Chondrocyte (in vitro differentiated cells): ENCODE data around the gene EPN2. TPM values are rescaled to one million over a fixed set of nuclear protein-coding genes. Genes with fewer than 3 reads are reported as not detected.

Experiments
- DNase-seq: peaks from one replicate; pipeline ENCODE4 v3.0.0; 2021; ENCODE audit warnings: mixed read lengths, low spot score
- H3K27ac Mint-ChIP-seq: one replicate; pipeline ENCODE4 v1.8.0; 2021; ENCODE audit warnings: mild to moderate bottlenecking, moderate library complexity, mixed read lengths; ENCODE audit not compliant: unreplicated experiment
- H3K27me3 Mint-ChIP-seq: 2 replicates; pipeline ENCODE4 v1.8.0; 2021; ENCODE audit warnings: low read depth, mixed read lengths
- H3K36me3 Mint-ChIP-seq: 2 replicates; pipeline ENCODE4 v1.8.0; 2021; ENCODE audit warnings: low read depth, mixed read lengths
- H3K4me1 Mint-ChIP-seq: 2 replicates; pipeline ENCODE4 v1.8.0; 2021; ENCODE audit warnings: low read depth, mild to moderate bottlenecking, mixed read lengths
- H3K4me3 Mint-ChIP-seq: one replicate; pipeline ENCODE4 v1.8.0; 2021; ENCODE audit warnings: mild to moderate bottlenecking, moderate library complexity, mixed read lengths; ENCODE audit not compliant: unreplicated experiment
- H3K9me3 Mint-ChIP-seq: 2 replicates; pipeline ENCODE4 v1.8.0; 2021; ENCODE audit warnings: low read depth, mixed read lengths
- CTCF ChIP-seq: fragments of 200-600 bp; sonication (generic); IDR thresholded peaks from 2 replicates; pipeline ENCODE4 v1.5.0; 2021; ENCODE audit warnings: antibody characterized with exemption, mild to moderate bottlenecking, moderate library complexity
- total RNA-seq: library from RNA; stranded (reverse); gene quantifications from 3 replicates; pipeline ENCODE4 v1.2.1, GENCODE V29; 2021

Gene EPN2
- total RNA-seq, 1 donor from 2014 or later, result 37.8 TPM

- peaks cover 11% of the 10 kb centered on the region for H3K4me1 Mint-ChIP-seq
- no peaks in the 10 kb centered on the region for H3K9me3 Mint-ChIP-seq
- TF ChIP-seq CTCF, result peak; percentile 66
- no peaks in the 10 kb centered on the region for H3K27me3 Mint-ChIP-seq
- no peak for DNase-seq
- peaks cover 13% of the 10 kb centered on the region for H3K36me3 Mint-ChIP-seq
- H3K27ac Mint-ChIP-seq, result peak overlapping the region; percentile 49
- H3K4me3 Mint-ChIP-seq, result no peak overlapping the region
Observed at GRCh38 chr17:19317359-19318095, 80.4 kb downstream of the EPN2 start.

DNA sequence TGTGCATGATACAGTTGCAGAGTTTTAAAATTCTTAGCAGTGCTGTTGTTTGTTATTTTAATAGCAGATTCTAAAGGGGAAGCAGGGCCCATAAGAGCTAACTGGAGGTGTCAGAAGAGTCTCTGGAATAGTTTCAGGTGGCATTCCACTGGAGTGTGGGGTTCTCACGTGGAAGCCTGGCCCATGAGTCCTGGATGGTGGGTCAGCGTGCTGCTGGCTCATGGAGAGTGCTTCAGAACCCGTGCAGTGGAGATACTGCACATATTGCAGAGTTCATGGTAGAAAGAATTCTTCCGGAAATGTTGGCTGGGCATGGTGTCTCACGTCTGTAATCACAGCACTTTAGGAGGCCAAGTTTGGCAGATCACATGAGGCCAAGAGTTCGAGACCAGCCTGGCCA lies 81.4 kb downstream of the EPN2 start:
- Mint-ChIP-seq H3K4me1 (peaks cover 11% of the 10 kb centered on the region), H3K27ac (no peak overlapping the region), H3K4me3 (no peak overlapping the region), H3K36me3 (peaks cover 10% of the 10 kb centered on the region), H3K27me3 (no peaks in the 10 kb centered on the region), H3K9me3 (no peaks in the 10 kb centered on the region)
- DNase-seq, result no peak
- no peak for TF ChIP-seq CTCF

- DNase-seq, result no peak
- Mint-ChIP-seq H3K4me1 (peaks cover 11% of the 10 kb centered on the region), H3K27me3 (no peaks in the 10 kb centered on the region), H3K4me3 (no peak overlapping the region), H3K9me3 (peaks cover under 1% of the 10 kb centered on the region), H3K36me3 (peaks cover 8% of the 10 kb centered on the region), H3K27ac (no peak overlapping the region)
- TF ChIP-seq CTCF, result no peak
Observed at GRCh38 chr17:19319771-19320505, 82.8 kb downstream of the EPN2 start.

DNA sequence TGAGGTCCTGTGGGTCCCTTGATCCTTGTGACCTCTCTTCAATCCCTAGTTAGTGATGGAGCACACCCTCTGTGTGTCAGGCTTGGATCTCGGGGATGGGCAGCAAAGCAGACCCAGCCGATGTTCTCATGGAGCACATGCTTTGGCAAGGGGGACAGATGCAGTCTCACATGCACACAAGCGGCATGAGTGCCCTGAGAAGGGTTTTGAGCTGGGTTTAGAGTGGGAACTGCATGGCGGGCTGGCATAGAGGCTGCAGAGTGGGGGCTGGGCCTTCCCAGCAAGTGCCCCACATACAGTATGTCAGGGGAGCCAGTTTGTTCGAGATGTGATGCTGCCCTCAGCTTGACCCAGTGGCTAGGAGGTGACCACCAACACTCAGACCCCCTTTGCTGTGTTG lies 83.7 kb downstream of the EPN2 start:
- H3K4me3 Mint-ChIP-seq, result no peak overlapping the region
- H3K27me3 Mint-ChIP-seq, result no peaks in the 10 kb centered on the region
- no peak overlapping the region for H3K27ac Mint-ChIP-seq
- peaks cover 11% of the 10 kb centered on the region for H3K4me1 Mint-ChIP-seq
- H3K9me3 Mint-ChIP-seq, result peaks cover 7% of the 10 kb centered on the region
- H3K36me3 Mint-ChIP-seq, result peaks cover 8% of the 10 kb centered on the region
- no peak for DNase-seq
- TF ChIP-seq CTCF, result no peak

GRCh38 chr17:19321481-19322128 lies 84.4 kb downstream of the EPN2 start:
- H3K4me3 Mint-ChIP-seq, result no peak overlapping the region
- no peaks in the 10 kb centered on the region for H3K27me3 Mint-ChIP-seq
- H3K4me1 Mint-ChIP-seq, result peaks cover 12% of the 10 kb centered on the region
- H3K9me3 Mint-ChIP-seq, result peaks cover 7% of the 10 kb centered on the region
- H3K27ac Mint-ChIP-seq, result no peak overlapping the region
- peak; percentile 38 for TF ChIP-seq CTCF
- H3K36me3 Mint-ChIP-seq, result peaks cover 8% of the 10 kb centered on the region
- no peak for DNase-seq
